ENCODE measurements around the gene CABP1.

Gene CABP1

DNA sequence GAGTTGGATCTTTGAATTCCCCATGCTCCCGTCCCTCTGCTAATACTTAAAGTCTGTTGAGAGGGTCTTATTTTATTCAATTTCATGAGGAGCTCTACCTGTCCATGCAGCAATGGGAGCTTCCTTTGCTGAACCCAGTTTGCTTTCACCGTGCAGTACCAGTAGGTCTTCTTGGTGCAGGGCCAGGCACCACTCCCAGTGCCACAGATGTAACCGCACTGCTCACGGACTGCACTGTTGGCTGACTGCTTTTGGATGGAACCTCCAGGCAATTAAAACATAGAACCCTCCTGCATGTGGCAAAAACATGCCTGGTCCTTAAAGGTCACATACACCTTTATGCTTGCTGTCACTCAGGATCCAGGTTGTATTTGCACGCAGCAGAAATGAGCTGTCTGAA is 9.3 kb upstream of the CABP1 start:
- no peak for DNase-seq

DNA sequence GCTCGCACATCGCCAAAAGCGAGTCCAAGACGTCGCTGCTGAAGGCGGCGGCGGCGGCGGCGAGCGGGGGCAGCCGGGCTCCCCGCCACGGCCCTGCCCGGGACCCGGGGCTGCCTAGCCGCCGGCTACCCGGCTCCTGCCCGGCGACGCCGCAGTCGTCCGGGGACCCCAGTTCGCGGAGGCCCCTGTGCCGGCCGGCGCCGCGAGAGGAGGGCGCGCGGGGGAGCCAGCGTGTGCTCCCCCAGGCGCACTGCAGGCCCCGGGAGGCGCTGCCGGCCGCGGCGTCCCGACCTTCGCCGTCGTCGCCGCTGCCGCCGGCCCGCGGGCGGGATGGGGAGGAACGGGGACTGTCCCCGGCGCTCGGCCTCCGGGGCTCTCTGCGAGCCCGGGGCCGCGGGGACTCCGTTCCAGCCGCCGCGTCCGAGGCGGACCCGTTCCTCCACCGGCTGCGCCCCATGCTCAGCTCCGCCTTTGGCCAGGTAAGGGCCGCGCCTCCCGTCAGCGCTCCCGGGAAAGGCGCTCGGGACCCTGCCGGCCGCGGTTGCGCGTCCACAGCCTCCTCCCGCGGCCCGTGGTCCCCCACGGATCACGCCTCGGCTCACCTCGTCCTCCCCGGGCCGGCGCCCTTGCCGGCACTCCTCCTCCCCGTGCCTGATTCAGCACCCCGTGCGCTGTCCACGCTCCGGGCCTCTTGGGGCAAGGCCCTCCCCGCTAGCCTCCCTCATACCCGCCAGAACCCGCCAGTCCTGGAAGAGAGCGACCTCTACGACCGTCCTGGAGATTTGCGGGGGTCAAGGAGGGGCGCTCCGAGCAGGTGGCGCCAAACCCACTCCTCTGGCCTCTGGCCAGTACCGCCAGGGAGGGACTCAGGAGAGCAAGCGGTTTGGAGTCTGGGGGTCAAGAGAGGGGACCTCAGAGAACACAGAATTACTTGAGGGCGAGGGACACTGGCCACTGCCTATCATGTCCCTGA is 721 bp downstream of the CABP1 start:
- DNase-seq = peak; percentile 72

GRCh38 chr12:120642121-120642520 is 1.7 kb downstream of the CABP1 start:
- no peak for DNase-seq

- no peak for DNase-seq
These were observed 2.4 kb downstream of the CABP1 start for GRCh38 chr12:120642826-120643225.

GRCh38 chr12:120643574-120643973 is 3.1 kb downstream of the CABP1 start:
- no peak for DNase-seq

DNA sequence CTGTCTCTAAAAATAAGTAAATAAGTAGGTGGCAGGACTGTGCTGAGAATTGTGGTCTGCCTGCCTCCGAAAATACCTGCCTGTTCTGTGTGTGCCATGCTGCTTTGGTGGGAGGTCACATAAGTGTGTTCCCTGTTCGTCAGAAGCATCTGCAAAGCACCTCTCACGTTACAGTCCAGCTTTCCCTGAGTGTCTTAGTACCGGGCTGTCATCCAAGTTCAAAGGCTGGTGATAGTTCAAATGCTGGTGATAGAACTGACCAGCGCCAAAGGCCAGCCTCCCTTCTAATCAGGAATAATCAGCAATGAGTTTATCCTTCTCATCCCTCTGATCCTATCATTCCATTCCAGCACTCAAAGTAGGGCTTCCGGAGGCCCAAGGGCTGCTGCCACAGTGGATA is 5.6 kb downstream of the CABP1 start:
- DNase-seq = no peak

GRCh38 chr12:120647375-120647755 is 6.9 kb downstream of the CABP1 start:
- no peak for DNase-seq

- no peak for DNase-seq
These were observed 9.2 kb downstream of the CABP1 start for GRCh38 chr12:120649442-120650232.

DNA sequence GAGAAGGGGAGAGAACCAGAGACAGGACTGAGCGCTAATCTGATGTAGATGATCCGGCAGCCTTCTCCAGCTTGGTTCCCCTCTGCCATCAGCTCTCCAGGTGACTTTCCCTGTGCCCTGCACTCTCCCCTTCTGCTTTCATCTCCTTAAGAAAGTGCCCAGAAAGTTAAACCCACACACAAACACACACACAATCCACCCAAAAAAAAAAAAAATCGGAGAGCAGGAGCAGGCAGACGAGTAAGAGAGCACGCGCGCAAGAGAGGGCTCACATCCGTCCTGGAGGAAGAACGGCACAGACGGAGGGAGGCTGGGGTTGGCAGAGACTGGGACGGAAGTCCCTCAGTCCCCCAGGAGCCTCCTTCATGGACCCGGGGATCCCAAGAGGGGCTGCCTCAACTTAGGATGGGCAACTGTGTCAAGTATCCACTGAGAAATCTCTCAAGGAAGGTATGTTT is 9.8 kb downstream of the CABP1 start:
- no peak for DNase-seq

DNA sequence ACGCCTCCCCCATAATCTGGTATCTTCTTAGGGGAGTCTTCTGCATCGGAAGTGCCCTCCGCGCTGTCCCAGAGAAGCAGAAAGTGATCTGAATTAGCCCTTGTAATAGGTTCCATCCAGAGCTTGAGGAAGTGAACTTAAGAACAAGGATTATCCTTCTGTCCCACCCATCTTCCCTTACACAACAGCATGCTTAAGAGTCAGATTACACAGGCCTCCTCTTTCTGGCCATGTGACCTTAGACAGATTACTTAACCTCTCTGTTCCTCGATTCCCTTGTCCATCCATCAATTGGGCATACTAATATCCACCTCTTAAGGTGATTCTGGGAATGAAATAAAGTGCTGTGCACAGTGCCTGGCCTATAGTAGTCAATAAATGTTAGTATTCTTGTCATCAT is 11.4 kb downstream of the CABP1 start:
- DNase-seq = no peak

GRCh38 chr12:120652656-120653435 is 12.4 kb downstream of the CABP1 start:
- DNase-seq = no peak

GRCh38 chr12:120653611-120654010 is 13.2 kb downstream of the CABP1 start:
- DNase-seq = no peak

DNA sequence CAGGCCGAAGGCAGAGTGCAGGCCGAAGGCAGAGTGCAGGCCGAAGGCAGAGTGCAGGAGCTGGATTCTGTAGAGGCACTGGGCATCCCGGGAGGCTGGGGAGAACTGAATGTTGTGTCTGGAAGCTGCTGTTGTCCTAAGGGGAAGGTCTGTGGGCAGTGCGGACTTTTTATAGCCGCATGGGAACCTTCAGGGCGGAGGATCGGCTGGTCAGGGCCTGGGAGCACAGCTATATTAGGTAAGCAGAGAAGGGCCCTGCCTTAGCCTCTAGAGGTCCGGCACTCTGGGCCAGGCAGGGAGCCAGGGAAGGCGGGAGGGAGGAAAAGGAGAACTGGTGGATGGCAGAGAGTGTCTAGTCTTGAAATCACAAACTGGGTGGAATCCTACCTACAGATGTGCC is 14.2 kb downstream of the CABP1 start:
- DNase-seq = no peak

- no peak for DNase-seq
These were observed 15.6 kb downstream of the CABP1 start for GRCh38 chr12:120656008-120656407.

DNA sequence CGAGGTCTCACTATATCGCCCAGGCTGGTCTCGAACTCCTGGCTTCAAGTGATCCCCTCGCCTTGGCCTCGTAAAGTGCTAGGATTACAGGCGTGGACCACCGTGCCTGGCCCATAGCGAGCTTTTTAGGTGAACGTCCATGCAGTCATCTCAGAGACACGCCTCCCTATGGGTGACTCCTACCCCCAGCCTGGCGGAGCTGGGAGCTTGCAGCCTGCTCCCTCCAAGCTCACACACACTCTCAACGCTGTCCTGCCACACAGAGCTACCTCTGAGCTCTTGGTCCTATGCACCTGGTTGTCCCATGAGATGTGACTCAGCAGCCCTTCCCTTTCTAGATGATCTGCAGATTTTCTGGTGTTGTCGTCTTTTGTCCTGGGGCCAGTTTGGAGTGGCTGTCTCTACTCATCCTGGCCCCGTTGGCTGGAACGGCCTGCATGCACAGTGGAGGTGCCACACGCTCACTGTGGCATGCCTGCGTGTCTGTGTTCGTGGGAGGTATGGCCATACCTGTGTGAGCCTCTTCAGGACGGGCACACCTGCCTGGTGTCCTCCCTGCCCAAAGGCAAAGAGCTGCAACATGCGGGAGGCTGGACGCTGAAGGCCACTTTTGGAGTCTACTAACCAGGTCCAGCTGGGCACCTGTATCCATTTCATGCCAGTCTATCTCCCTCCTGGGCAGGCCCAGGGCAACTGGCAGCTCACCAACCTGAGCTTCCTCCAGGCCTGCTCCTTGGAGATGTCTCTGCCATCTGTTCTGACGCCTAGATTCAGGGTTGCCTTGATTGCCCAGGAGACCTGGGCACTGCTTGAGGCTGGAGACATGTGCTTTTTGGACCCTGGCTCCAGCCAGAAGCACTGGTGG is 18.1 kb downstream of the CABP1 start:
- no peak for DNase-seq

GRCh38 chr12:120659151-120659525 is 18.7 kb downstream of the CABP1 start:
- no peak for DNase-seq

DNA sequence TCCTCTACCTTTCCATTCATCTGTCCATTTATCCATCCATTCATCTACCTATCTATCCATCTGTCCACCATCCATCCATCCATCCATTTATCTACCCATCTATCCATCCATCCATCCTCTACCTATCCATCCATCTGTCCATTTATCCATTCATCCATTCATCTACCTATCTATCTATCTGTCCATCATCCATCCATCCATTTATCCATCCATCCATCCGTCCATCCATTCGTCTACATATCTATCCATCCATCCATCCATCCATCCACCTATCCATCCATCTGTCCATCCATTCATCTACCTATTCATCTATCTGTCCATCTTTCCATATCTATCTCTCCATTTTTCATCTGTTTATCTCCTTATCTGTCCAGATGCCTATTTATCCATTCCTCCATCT is 21.0 kb downstream of the CABP1 start:
- no peak for DNase-seq

- no peak for DNase-seq
These were observed 22.5 kb downstream of the CABP1 start for GRCh38 chr12:120662879-120663278.

DNA sequence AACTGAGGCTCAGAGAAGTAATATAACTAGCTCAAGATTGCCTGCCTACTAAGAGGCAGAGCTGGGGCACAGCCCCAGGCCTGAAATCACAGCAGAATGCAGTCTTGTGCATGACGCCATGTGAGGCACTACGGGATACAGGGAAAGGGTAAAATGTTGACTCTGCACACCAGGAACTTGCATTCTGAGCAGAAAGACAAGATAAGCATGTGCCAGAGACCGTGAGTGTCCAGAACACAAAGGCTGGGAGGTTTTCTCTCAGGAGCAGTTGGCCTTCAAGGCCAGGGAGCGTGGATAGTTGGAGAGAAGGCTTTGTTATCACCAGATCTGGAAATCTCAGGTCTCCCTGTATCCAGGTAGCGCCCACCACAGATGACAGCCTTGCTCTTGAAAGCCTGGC is 23.3 kb downstream of the CABP1 start:
- DNase-seq = no peak

DNA sequence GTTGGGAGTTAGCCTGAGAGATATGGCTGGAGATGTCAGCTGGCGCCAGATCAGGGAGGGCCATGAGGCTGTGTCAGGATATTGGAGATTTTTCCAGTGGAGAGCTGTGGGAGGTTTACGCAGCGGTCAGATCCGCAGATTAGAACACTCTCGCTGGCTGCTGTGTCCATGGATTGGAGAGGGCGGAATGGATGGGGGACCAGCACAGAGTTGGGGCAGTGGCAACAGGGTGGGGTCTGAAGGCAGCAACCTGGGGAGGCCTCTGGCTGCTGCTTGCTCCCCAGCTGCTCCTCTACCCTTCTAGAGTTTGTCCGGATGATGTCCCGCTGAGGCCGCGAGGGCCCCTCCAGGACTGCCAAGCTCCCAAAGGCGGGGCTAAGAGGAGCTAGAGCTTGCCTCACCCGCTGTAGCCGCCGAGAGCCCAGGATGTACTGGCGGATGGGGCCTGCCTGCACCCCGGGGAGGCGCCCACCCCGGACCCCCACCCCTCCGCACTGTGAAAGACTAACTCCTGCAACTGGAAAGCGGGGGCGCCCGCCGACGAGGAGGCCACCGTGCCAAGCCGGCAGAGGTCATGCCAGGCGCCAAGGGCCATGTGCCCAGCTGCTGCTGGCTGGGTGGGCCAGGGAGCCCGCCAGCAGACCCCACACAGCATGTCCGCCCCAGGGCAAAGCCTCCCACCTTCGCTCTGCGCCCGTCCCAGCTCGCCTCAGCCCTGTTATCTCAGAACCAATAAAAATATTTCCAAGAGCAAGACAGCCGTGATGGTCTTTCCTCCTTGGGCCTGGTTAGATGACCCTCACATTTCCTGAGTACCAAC is 26.4 kb downstream of the CABP1 start:
- no peak for DNase-seq
